Urothelium cell line (cell line): ENCODE data around the gene CDK5R2.
"Not testable (repeated sequence)": the region's sequence is repeated elsewhere in the genome, so short reads cannot be mapped to it uniquely, and the experiment has no call there.

Source experiments
- DNase-seq: peaks from one replicate; pipeline ENCODE4 v3.0.0; 2011; ENCODE audit warnings: low spot score, mixed read lengths
- FAIRE-seq: peaks from 2 replicates; lab custom pipeline; 2011; peaks lifted over from hg19 to GRCh38; lab: Jason Lieb, UNC

Gene CDK5R2

DNA sequence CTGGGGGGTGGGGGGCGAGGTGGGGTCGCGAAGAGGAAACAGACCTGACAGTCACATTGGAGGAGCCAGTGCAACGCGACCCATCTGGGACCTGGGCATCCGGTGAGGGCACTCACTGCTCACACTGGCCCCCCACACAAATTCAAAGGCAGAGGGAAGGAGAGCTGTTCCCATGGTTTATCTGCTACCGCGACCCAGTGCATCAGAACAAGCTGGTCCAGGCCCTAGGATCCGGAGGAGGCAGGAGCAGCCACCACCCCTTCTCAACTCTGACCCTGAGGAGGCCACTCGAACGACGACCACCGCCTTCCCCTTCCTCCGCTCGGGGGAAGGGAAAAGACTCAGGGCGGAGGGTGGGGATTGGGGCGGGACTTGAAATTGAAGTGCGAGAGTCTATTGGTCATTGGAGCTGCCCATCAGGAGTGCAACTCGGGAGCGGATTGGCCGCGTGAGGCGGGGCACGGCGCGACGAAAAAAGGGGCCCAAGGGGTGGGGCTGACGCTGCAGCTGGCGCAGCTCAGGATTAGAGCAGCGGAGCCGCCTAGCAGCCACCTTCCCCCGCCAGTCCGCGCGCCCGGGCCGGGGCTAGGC is at the start of gene CDK5R2:
TSS of gene CDK5R2 (plus strand) at position 526 of the 591 bp plus-strand sequence. CDS start 155 bp downstream, outside the sequence.
- DNase-seq (peak; percentile 99), FAIRE-seq (no peak)

- DNase-seq (no peak), FAIRE-seq (no peak)
These were observed 48.7 kb upstream of the CDK5R2 start for GRCh38 chr2:218910741-218911140.

GRCh38 chr2:218920504-218920903 is 39.0 kb upstream of the CDK5R2 start:
- FAIRE-seq (no peak), DNase-seq (no peak)

DNA sequence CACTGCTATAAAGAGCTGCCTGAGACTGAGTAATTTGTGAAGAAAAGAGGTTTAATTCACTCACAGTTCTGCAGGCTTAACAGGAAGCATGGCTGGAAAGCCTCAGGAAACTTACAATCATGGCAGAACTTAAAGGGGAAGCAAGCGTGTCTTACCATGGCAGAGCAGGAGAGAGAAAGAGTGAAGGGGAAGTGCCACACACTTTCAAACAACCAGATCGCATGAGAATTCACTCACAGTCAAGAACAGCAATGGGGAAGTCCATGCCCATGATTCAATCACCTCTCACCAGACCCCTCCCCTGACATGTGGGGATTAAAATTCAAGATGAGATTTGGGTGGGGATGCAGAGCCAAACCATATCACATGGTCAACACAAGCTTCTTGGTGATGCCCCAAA is 34.7 kb upstream of the CDK5R2 start:
- DNase-seq: no peak

GRCh38 chr2:218925434-218925833 is 34.0 kb upstream of the CDK5R2 start:
- FAIRE-seq: no peak

More for the DNA sequence above, 34.7 kb upstream of the CDK5R2 start:
- no peak for FAIRE-seq

GRCh38 chr2:218927422-218927821 is 32.0 kb upstream of the CDK5R2 start:
- no peak for FAIRE-seq
- no peak for DNase-seq

More at GRCh38 chr2:218925434-218925833, 34.0 kb upstream of the CDK5R2 start:
- no peak for DNase-seq

DNA sequence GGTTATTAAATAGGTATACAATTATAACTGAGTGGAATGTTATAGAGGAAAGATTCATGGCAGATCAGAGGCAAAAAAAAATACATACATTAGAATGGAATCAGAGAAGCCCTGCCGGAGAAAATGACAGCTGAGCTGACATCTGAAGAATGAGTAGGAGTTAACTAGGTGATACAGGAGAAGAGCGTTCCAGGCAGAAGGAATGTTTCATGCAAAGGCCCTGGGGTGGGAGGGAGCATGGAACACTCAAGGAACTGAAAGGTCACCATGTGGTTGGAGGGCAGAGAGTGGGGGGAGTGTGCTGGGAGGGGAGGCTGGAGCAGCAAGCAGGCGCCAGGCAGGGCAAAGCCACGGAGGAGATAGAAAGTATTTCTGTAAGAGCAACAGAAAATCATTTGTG is 31.6 kb upstream of the CDK5R2 start:
- no peak for FAIRE-seq

DNA sequence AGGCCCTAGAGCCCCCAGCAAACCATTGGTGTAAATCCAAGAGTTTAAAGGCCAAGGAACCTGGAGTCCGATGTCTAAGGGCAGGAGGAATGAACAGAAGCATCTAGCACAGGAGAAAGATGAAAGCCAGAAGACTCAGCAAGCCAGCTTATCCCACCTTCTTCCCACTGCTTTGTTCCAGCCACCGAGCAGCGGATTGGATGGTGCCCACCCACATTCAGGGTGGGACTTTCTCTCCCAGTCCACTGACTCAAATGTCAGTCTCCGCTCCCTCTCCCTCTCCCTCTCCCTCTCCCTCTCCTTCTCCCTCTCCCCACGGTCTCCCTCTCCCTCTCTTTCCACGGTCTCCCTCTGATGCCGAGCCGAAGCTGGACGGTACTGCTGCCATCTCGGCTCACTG is 29.0 kb upstream of the CDK5R2 start:
- DNase-seq, FAIRE-seq: not testable (repeated sequence)

More for the DNA sequence above, 31.6 kb upstream of the CDK5R2 start:
- DNase-seq: no peak

- not testable (repeated sequence) for DNase-seq, FAIRE-seq
These were observed 27.7 kb upstream of the CDK5R2 start for GRCh38 chr2:218931751-218932150.

DNA sequence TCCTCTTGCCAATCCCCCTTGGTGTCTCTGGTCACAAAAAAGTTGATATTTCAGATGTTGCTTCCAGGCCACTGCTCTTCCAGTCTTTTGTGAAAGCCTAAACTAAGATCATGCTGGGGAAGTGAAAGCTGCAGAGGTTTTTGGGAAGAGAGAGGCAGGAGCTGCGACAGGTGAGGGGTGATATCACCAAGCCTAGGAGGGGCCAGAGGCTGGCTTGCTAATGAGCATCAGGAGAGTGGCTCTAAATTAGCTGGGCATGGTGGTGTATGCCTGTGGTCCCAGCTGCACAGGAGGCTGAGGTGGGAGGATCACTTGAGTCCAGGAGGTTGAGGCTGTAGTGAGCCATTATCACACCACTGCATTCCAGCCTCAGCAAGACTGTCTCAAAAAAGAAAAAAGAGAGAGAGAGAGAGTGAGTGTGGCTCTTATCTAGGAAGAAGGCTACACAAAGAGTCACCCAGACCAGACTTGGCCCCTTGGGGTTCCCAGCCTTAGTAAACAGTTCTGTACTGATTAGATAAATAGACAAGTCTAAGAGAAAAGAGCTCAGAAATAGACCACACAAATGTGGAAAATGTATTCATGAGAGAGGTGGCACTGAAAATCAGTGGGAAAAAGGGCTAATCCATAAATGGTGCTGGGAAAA is 14.6 kb upstream of the CDK5R2 start:
- DNase-seq: no peak
- FAIRE-seq: no peak

DNA sequence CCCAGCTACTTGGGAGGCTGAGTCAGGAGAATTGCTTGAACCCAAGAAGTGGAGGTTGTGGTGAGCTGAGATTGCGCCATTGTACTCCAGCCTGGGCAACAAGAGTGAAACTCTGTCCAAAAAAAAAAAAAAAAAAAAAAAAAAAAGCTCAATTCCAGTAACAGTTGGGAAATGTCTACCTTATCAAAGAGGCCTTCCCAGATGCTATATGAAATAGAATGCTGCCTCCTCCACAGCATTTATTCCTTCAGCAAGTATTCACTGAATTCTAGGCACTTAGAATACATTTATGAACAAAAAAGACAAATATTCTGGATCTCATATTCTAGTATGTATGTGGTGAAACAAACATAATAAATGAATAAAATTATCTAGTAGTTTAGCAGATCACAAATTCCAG is 12.8 kb upstream of the CDK5R2 start:
- DNase-seq (no peak), FAIRE-seq (no peak)

- DNase-seq (no peak), FAIRE-seq (no peak)
These were observed 7.3 kb upstream of the CDK5R2 start for GRCh38 chr2:218952160-218952559.

GRCh38 chr2:218953366-218953954 is 6.0 kb upstream of the CDK5R2 start:
- DNase-seq (no peak), FAIRE-seq (peak; percentile 59)

GRCh38 chr2:218954541-218955300 is 4.7 kb upstream of the CDK5R2 start:
- DNase-seq (no peak), FAIRE-seq (no peak)

GRCh38 chr2:218956039-218956438 is 3.4 kb upstream of the CDK5R2 start:
- DNase-seq: no peak
- no peak for FAIRE-seq

DNA sequence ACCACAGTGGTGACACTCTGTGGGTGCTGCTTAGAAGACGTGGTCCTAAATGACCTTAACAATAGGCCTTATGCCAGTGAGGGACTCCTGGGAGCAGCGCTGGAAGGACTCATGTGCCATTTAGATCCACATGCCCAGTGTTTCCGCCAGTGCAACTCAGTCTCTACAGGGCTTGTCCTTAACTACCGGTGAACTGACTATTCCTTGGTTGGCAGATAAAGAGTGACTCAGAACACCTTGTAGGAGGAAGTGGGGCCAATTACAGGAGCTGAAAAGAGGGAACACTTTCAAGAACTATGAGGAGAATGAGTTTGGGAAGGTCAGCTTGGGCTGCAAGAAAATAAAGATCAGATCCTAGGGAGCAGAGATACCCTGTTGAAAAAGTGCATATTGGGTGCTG is 1.8 kb upstream of the CDK5R2 start:
- DNase-seq (no peak), FAIRE-seq (no peak)

GRCh38 chr2:218958276-218958675 is 1.2 kb upstream of the CDK5R2 start:
- FAIRE-seq (no peak), DNase-seq (no peak)

DNA sequence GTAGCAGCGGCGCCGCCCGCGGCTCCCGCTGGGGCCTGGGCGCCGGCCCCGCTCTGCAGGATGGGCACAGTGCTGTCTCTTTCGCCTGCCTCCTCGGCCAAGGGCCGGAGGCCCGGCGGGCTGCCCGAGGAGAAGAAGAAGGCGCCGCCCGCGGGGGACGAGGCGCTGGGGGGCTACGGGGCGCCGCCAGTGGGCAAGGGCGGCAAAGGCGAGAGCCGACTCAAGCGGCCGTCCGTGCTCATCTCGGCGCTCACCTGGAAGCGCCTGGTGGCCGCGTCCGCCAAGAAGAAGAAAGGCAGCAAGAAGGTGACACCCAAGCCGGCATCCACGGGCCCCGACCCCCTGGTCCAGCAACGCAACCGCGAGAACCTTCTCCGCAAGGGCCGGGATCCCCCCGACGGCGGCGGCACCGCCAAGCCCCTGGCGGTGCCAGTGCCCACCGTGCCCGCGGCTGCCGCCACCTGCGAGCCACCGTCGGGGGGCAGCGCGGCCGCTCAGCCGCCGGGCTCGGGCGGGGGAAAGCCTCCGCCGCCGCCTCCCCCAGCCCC is 369 bp downstream of the CDK5R2 start:
- FAIRE-seq (no peak), DNase-seq (no peak)

DNA sequence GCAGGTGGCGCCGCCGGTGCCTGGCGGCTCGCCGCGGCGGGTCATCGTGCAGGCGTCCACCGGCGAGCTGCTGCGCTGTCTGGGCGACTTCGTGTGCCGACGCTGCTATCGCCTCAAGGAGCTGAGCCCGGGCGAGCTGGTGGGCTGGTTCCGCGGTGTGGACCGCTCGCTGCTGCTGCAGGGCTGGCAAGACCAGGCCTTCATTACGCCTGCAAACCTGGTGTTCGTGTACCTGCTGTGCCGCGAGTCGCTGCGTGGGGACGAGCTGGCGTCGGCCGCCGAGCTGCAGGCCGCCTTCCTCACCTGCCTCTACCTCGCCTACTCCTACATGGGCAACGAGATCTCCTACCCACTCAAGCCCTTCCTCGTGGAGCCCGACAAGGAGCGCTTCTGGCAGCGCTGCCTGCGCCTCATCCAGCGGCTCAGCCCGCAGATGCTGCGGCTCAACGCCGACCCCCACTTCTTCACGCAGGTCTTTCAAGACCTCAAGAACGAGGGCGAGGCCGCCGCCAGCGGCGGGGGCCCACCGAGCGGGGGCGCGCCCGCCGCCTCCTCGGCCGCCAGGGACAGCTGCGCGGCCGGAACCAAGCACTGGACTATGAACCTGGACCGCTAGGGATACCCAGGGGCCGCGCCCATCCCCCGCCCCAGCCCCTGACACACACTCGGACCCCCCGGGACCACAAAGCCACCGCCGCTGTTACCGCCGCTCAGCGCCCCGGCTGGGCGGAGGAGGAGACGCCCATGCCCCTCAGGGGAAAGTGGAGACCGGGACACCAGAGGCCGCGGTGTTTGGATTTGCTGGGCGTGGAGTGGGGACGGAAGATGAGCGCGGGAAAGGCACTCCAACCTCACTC is 1.1 kb downstream of the CDK5R2 start:
- DNase-seq (no peak), FAIRE-seq (peak; percentile 40)

- DNase-seq (no peak), FAIRE-seq (no peak)
These were observed 1.8 kb downstream of the CDK5R2 start for GRCh38 chr2:218961229-218961628.
